Measurements from ENCODE around the gene LMNTD2. TPM values are rescaled to one million over a fixed set of nuclear protein-coding genes. Genes with fewer than 3 reads are reported as not detected.

LMNTD2 gene
- total and polyA plus RNA-seq, 2 experiments from 2014 or later: 18.4 to 21.1 TPM

GRCh38 chr11:507727-508515 is 52.6 kb downstream of the LMNTD2 start:
- peak overlapping the region; percentile 71 for H3K4me3 ChIP-seq
- no peaks in the 10 kb centered on the region for H3K36me3 ChIP-seq
- peaks cover 5% of the 10 kb centered on the region for H3K4me1 ChIP-seq (ENCODE audit: low read depth)
- no peaks in the 10 kb centered on the region for H3K27me3 ChIP-seq
- TF ChIP-seq CTCF (IDR thresholded peaks at IDR 0.05; ENCODE audit: low read depth, low read length): no peak
- H3K9me3 ChIP-seq (ENCODE audit: low read depth): no peaks in the 10 kb centered on the region
- peak overlapping the region; percentile 100 for H3K27ac ChIP-seq
- DNase-seq (ENCODE audit: low read depth in 1 of 2, low spot score in 1 of 2): peak in 1 of 2 donors; percentile 33

GRCh38 chr11:506995-507726 is 53.4 kb downstream of the LMNTD2 start, which contains the start of gene RNH1:
Gene RNH1, minus strand, starts transcription at chr11:507242. Its CDS starts 5,080 bp downstream, at chr11:502162.
- Histone ChIP-seq H3K36me3 (no peaks in the 10 kb centered on the region), H3K4me3 (peak within 1 kb of the TSS; percentile 71), H3K27ac (peak within 1 kb of the TSS; percentile 100), H3K27me3 (no peaks in the 10 kb centered on the region), H3K9me3 (ENCODE audit: low read depth) (no peaks in the 10 kb centered on the region), H3K4me1 (ENCODE audit: low read depth) (peaks cover 5% of the 10 kb centered on the region)
- no peak for TF ChIP-seq CTCF (IDR thresholded peaks at IDR 0.05; ENCODE audit: low read depth, low read length)
- peak; percentile 98 for DNase-seq (ENCODE audit: low read depth in 1 of 2, low spot score in 1 of 2)

GRCh38 chr11:506238-506994 is 54.1 kb downstream of the LMNTD2 start:
- Histone ChIP-seq H3K4me3 (peak overlapping the region; percentile 71), H3K27me3 (no peaks in the 10 kb centered on the region), H3K4me1 (ENCODE audit: low read depth) (peaks cover 5% of the 10 kb centered on the region), H3K9me3 (ENCODE audit: low read depth) (no peaks in the 10 kb centered on the region), H3K27ac (peak overlapping the region; percentile 100), H3K36me3 (no peaks in the 10 kb centered on the region)
- peak; percentile 98 to 99 for DNase-seq (ENCODE audit: low read depth in 1 of 2, low spot score in 1 of 2)
- TF ChIP-seq CTCF (IDR thresholded peaks at IDR 0.05; ENCODE audit: low read depth, low read length): no peak

GRCh38 chr11:504994-505344 is 55.6 kb downstream of the LMNTD2 start:
- no peak for TF ChIP-seq CTCF (IDR thresholded peaks at IDR 0.05; ENCODE audit: low read depth, low read length)
- Histone ChIP-seq H3K4me1 (ENCODE audit: low read depth) (peaks cover 5% of the 10 kb centered on the region), H3K9me3 (ENCODE audit: low read depth) (no peaks in the 10 kb centered on the region), H3K4me3 (no peak overlapping the region), H3K27ac (no peak overlapping the region), H3K36me3 (peaks cover 8% of the 10 kb centered on the region), H3K27me3 (no peaks in the 10 kb centered on the region)
- DNase-seq (ENCODE audit: low read depth in 1 of 2, low spot score in 1 of 2): no peak

Other genes starting within 250 kb of the LMNTD2 start
- 47.2 and 68.9 TPM in 2 replicates for gene IFITM1, start 246.7 kb downstream of the LMNTD2 start, total RNA-seq
- gene IFITM1, start 246.7 kb downstream of the LMNTD2 start, polyA plus RNA-seq: 74.3 and 154 TPM in 2 replicates
- gene IFITM3, start 239.9 kb downstream of the LMNTD2 start, total RNA-seq: 108 and 137 TPM in 2 replicates
- gene IFITM3, start 239.9 kb downstream of the LMNTD2 start, polyA plus RNA-seq: 498 and 585 TPM in 2 replicates
- gene B4GALNT4, start 191.2 kb downstream of the LMNTD2 start, total RNA-seq: 77.4 and 94.4 TPM in 2 replicates
- gene B4GALNT4, start 191.2 kb downstream of the LMNTD2 start, polyA plus RNA-seq: 35.8 and 44.1 TPM in 2 replicates
- 0.09 and 0.70 TPM in 2 replicates for gene PKP3, start 166.5 kb downstream of the LMNTD2 start, total RNA-seq
- 0.57 TPM in 1 of 2 replicates, not detected in the other for gene PKP3, start 166.5 kb downstream of the LMNTD2 start, polyA plus RNA-seq
- 45.6 and 69.5 TPM in 2 replicates for gene SIGIRR, start 145.7 kb downstream of the LMNTD2 start, total RNA-seq
- 35.7 and 46.8 TPM in 2 replicates for gene SIGIRR, start 145.7 kb downstream of the LMNTD2 start, polyA plus RNA-seq
- 0.51 TPM in 1 of 2 replicates, not detected in the other for gene ANO9, start 118.7 kb downstream of the LMNTD2 start, total RNA-seq
- 0.23 and 1.2 TPM in 2 replicates for gene ANO9, start 118.7 kb downstream of the LMNTD2 start, polyA plus RNA-seq
- gene PTDSS2, start 110.5 kb downstream of the LMNTD2 start, total RNA-seq: 178 and 202 TPM in 2 replicates
- gene PTDSS2, start 110.5 kb downstream of the LMNTD2 start, polyA plus RNA-seq: 69.6 and 83.1 TPM in 2 replicates
- gene RNH1, start 53.5 kb downstream of the LMNTD2 start, total RNA-seq: 149 and 186 TPM in 2 replicates
- 157 and 176 TPM in 2 replicates for gene RNH1, start 53.5 kb downstream of the LMNTD2 start, polyA plus RNA-seq
- gene HRAS, start 25.2 kb downstream of the LMNTD2 start, total RNA-seq: 49.6 and 63.1 TPM in 2 replicates
- gene HRAS, start 25.2 kb downstream of the LMNTD2 start, polyA plus RNA-seq: 60.0 and 97.8 TPM in 2 replicates
- 2.6 and 4.5 TPM in 2 replicates for gene LRRC56, start 23.2 kb downstream of the LMNTD2 start, total RNA-seq
- gene LRRC56, start 23.2 kb downstream of the LMNTD2 start, polyA plus RNA-seq: 2.5 and 3.4 TPM in 2 replicates
- gene RASSF7, start 232 bp upstream of the LMNTD2 start, total RNA-seq: 47.8 and 49.5 TPM in 2 replicates
- gene RASSF7, start 232 bp upstream of the LMNTD2 start, polyA plus RNA-seq: 49.6 and 66.7 TPM in 2 replicates
- gene PHRF1, start 15.7 kb upstream of the LMNTD2 start, total RNA-seq: 36.4 and 48.0 TPM in 2 replicates
- gene PHRF1, start 15.7 kb upstream of the LMNTD2 start, polyA plus RNA-seq: 17.8 and 22.8 TPM in 2 replicates
- gene IRF7, start 55.2 kb upstream of the LMNTD2 start, total RNA-seq: 17.7 and 24.7 TPM in 2 replicates
- 13.0 and 17.0 TPM in 2 replicates for gene IRF7, start 55.2 kb upstream of the LMNTD2 start, polyA plus RNA-seq
- gene CDHR5, start 64.2 kb upstream of the LMNTD2 start, total RNA-seq: 0.18 TPM in 1 of 2 replicates, not detected in the other
- 0.27 and 0.60 TPM in 2 replicates for gene CDHR5, start 64.2 kb upstream of the LMNTD2 start, polyA plus RNA-seq
- 4.3 and 4.4 TPM in 2 replicates for gene SCT, start 66.4 kb upstream of the LMNTD2 start, total RNA-seq
- 8.9 and 18.8 TPM in 2 replicates for gene SCT, start 66.4 kb upstream of the LMNTD2 start, polyA plus RNA-seq
- 0.60 and 1.2 TPM in 2 replicates for gene DRD4, start 76.5 kb upstream of the LMNTD2 start, total RNA-seq
- gene DRD4, start 76.5 kb upstream of the LMNTD2 start, polyA plus RNA-seq: 0.75 and 2.2 TPM in 2 replicates
- gene DEAF1, start 134.5 kb upstream of the LMNTD2 start, total RNA-seq: 80.0 and 90.0 TPM in 2 replicates
- 88.6 and 124 TPM in 2 replicates for gene DEAF1, start 134.5 kb upstream of the LMNTD2 start, polyA plus RNA-seq
- 53.4 and 70.5 TPM in 2 replicates for gene TMEM80, start 135.1 kb upstream of the LMNTD2 start, total RNA-seq
- gene TMEM80, start 135.1 kb upstream of the LMNTD2 start, polyA plus RNA-seq: 72.3 and 93.5 TPM in 2 replicates
- gene EPS8L2, start 145.5 kb upstream of the LMNTD2 start, total RNA-seq: 18.9 and 22.6 TPM in 2 replicates
- gene EPS8L2, start 145.5 kb upstream of the LMNTD2 start, polyA plus RNA-seq: 25.7 and 27.4 TPM in 2 replicates
- gene TALDO1, start 186.7 kb upstream of the LMNTD2 start, total RNA-seq: 144 and 158 TPM in 2 replicates
- gene TALDO1, start 186.7 kb upstream of the LMNTD2 start, polyA plus RNA-seq: 163 and 174 TPM in 2 replicates
- gene GATD1, start 216.7 kb upstream of the LMNTD2 start, total RNA-seq: 62.2 and 64.1 TPM in 2 replicates
- gene GATD1, start 216.7 kb upstream of the LMNTD2 start, polyA plus RNA-seq: 27.9 and 60.4 TPM in 2 replicates
- 1.6 and 7.6 TPM in 2 replicates for gene CEND1, start 229.4 kb upstream of the LMNTD2 start, total RNA-seq
- 1.7 and 8.2 TPM in 2 replicates for gene CEND1, start 229.4 kb upstream of the LMNTD2 start, polyA plus RNA-seq
- 17.6 and 34.7 TPM in 2 replicates for gene SLC25A22, start 237.5 kb upstream of the LMNTD2 start, total RNA-seq
- 18.9 and 21.2 TPM in 2 replicates for gene SLC25A22, start 237.5 kb upstream of the LMNTD2 start, polyA plus RNA-seq
- gene PIDD1, start 244.5 kb upstream of the LMNTD2 start, total RNA-seq: 24.0 and 36.8 TPM in 2 replicates
- gene PIDD1, start 244.5 kb upstream of the LMNTD2 start, polyA plus RNA-seq: 33.4 and 40.2 TPM in 2 replicates
- 523 and 1,109 TPM in 2 replicates for gene RPLP2, start 249.2 kb upstream of the LMNTD2 start, total RNA-seq
- 496 and 502 TPM in 2 replicates for gene RPLP2, start 249.2 kb upstream of the LMNTD2 start, polyA plus RNA-seq

All from cardiac muscle cell (in vitro differentiated cells and primary cell).